Measurements from ENCODE around the gene RS1.
A peak's percentile ranks its signal among the peaks of the same experiment; 100 is the strongest.

RS1 gene

DNA sequence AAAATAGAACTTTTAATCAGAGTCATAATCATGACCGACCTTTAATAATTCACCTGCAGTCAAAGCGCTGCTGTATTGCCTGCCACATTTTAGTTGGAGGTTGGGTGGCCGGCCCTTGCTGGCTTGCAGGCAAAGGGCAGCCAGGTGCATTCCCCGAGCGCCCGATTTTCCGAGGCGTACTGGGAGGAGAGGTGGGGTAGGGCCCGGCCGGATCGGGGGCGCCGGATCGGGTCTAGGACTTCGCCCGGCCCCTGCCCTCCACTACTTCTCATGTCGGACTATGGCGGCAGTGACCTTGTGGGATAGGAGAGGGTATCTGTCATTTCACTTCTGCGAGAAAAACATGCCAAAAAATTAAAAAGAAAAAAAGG lies 2.5 kb upstream of the RS1 start:
- in situ Hi-C loops (cut with HindIII; ENCODE audit: low sequenced_read_pairs): no loop called here
- DNase-seq (ENCODE audit: low read depth, low spot score): no peak
- peak overlapping the region; percentile 55 for H3K4me3 ChIP-seq (ENCODE audit: low read depth, low read length)
- TF ChIP-seq, protein P1, sequence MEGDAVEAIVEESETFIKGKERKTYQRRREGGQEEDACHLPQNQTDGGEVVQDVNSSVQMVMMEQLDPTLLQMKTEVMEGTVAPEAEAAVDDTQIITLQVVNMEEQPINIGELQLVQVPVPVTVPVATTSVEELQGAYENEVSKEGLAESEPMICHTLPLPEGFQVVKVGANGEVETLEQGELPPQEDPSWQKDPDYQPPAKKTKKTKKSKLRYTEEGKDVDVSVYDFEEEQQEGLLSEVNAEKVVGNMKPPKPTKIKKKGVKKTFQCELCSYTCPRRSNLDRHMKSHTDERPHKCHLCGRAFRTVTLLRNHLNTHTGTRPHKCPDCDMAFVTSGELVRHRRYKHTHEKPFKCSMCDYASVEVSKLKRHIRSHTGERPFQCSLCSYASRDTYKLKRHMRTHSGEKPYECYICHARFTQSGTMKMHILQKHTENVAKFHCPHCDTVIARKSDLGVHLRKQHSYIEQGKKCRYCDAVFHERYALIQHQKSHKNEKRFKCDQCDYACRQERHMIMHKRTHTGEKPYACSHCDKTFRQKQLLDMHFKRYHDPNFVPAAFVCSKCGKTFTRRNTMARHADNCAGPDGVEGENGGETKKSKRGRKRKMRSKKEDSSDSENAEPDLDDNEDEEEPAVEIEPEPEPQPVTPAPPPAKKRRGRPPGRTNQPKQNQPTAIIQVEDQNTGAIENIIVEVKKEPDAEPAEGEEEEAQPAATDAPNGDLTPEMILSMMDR (IDR thresholded peaks at IDR 0.05; ENCODE audit: low read depth, low read length): no peak

DNA sequence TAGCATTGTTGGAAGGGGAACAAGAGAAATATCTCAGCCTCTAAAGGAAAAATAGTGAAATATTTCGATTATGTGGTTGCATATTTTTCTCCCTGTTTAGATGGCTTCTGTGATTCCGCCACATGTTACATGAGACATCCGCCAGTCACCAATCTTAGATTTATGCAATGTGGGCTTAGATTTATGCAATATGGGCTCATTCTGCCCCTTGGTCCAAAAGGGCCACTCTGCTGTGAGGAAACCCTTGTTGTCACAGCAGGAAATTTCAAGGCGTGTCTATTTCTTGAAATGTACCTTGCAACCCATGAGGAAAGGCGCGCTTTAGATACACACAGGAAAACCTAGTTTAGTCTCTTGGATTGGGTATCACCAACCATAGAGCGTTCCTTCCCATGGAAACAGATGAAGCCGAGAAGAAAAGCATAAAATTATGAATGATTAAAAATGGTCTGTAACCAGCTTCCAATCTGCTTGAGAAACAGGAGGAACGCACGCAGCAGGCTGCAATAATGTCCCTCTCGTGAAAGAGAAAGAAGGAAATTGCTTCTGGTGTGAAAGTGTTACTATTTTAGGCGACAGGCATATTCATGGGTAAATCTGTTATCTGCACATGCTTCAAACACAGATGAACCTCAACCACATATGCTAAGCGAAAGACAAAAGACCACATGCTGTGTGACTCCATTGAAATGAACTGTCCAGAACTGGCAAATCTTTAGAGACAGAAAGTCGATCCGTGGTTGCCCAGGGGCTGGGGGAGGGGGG lies 3.7 kb downstream of the RS1 start:
- no peak for DNase-seq (ENCODE audit: low read depth, low spot score)
- in situ Hi-C loops (cut with HindIII; ENCODE audit: low sequenced_read_pairs): no loop called here
- H3K4me3 ChIP-seq (ENCODE audit: low read depth, low read length): no peak overlapping the region
- TF ChIP-seq, protein P1 (IDR thresholded peaks at IDR 0.05; ENCODE audit: low read depth, low read length): no peak

DNA sequence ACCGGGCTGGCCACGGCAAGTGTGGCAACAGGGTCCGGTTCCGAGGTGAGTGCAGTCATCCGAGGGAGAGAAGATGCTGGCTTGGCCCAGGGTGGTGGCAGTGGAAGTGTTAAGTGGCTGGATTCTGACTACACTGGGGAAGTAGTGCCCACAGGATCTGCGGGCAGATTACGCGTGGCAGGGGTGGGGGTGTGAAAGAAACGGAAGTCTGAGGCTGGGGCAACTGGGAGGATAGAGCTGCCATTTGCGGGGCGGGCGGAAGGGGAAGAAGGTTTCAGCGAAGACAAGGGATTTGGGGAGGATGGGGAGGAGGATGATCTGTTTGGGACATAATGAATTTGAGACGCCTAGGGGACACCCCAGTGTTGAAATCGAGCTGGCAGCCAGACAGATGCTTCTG lies 5.3 kb downstream of the RS1 start:
- no peak overlapping the region for H3K4me3 ChIP-seq (ENCODE audit: low read depth, low read length)
- in situ Hi-C loops (cut with HindIII; ENCODE audit: low sequenced_read_pairs): no loop called here
- no peak for DNase-seq (ENCODE audit: low read depth, low spot score)
- TF ChIP-seq, protein P1 (IDR thresholded peaks at IDR 0.05; ENCODE audit: low read depth, low read length): no peak

DNA sequence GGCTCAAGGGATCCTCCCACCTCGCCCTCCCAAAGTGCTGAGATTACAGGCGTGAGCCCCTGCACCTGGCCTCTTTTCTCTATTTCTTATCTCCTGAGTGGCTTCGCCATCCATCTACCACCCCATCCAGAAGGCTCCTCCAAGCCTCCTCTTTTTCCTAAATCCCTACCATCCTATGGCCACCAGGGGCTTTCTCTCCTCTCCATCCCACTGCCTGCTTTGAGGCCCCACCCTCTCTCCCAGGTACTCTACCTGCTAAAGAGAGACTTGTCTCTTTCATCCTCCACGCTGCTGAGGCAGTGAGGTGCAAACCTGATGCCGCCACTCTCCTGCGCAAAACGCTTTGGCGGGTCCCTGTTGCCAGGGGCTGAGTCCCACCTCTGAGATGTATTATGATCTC lies 7.0 kb downstream of the RS1 start:
- TF ChIP-seq, protein P1 (IDR thresholded peaks at IDR 0.05; ENCODE audit: low read depth, low read length): no peak
- in situ Hi-C loops (cut with HindIII; ENCODE audit: low sequenced_read_pairs): no loop called here
- H3K4me3 ChIP-seq (ENCODE audit: low read depth, low read length): no peak overlapping the region
- no peak for DNase-seq (ENCODE audit: low read depth, low spot score)

DNA sequence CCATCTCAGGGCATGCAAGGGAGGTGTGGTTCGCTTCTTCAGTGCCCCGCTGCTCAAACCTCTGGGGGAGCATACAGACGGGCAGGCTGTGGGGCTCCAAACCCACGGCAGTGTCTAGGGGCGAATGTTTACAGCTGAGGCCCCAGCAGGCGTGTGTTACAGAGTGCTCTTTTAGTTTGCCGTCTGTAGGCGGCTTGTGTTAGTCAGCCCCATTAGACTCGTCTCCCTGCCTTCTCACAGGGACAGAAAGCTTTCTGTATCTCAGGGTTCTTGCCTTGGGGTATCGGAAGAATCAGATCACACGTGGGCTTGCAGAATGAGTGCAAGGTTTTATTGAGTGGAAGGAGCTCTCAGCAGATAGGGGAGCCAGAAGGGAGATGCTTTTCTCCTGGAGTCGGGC lies 10.6 kb downstream of the RS1 start:
- no peak overlapping the region for H3K4me3 ChIP-seq (ENCODE audit: low read depth, low read length)
- in situ Hi-C loops (cut with HindIII; ENCODE audit: low sequenced_read_pairs): no loop called here
- no peak for DNase-seq (ENCODE audit: low read depth, low spot score)
- TF ChIP-seq, protein P1 (IDR thresholded peaks at IDR 0.05; ENCODE audit: low read depth, low read length): no peak

DNA sequence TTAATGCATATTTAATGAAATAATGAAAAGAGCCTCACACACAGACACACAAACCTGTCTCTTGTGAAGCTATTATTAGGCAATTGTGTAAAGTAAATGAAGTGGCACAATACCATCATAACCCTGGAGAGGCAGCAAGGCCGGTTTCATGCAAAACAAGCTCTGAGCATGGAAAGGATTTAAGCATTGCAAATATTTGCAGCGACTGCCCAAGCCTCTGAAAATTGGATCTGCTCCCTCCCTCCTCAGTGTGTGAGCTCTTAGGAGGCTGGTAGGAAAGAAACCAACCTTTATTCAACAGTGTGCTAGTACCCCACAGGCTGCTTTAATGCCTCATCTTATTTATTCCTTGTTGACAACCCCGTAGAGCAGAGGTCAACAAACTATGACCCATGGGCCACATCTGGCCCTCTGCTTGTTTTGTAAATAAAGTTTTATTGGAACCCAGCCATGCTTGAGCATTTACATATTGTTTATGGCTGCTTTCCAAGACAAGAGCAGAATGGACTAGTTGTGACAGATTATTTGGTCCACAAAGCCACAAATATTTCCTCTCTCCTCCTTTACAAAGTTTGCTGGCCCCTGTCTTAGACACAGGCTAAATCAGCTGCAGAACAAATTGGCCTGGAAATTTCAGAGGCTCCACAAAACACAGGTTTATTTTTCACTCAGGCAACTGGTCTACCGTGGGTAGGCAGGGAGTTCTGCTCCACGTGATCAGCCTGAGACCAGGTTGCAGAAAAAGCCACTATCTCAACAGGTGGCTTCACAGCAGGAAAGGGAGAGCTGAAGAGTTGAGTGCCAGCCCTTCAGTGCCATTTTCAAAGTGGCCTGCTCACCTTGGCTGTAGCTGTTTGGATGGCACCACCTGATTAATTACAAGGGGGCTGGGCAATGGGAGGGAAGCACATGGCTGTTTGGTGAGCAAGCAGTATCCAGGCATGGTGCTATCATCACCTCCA lies 16.8 kb downstream of the RS1 start:
- H3K4me3 ChIP-seq (ENCODE audit: low read depth, low read length): no peak overlapping the region
- in situ Hi-C loops (cut with HindIII; ENCODE audit: low sequenced_read_pairs): no loop called here
- peak; percentile 2 for DNase-seq (ENCODE audit: low read depth, low spot score)
- TF ChIP-seq, protein P1 (IDR thresholded peaks at IDR 0.05; ENCODE audit: low read depth, low read length): no peak

Measured in astrocyte of the spinal cord (primary cell).